ENCODE data around the gene GABRD.

The GABRD gene

DNA sequence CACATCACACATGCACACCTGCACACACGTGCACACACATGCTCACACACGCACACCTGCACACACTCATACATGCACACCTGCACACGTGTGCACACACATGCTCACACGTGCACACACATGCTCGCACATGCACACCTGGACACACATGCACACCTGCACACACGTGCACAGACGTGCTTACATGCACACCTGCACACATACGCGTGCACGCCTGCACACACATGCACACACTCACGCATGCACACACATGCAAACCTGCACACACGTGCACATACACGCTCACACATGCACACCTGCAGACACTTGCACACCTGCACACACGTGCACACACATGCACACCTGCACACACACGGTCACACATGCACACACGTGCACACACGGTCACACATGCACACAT lies 48.1 kb upstream of the GABRD start:
- ATAC-seq (ENCODE audit: insufficient read depth, low read depth), result no peak
- Histone ChIP-seq H3K27ac (ENCODE audit: low read length) (no peak overlapping the region), H2AFZ (ENCODE audit: low read depth, low read length) (no peak overlapping the region), H3K79me2 (ENCODE audit: insufficient read depth, low read length) (no peaks in the 10 kb centered on the region), H3K36me3 (ENCODE audit: insufficient read depth, low read length) (no peaks in the 10 kb centered on the region), H3K4me3 (ENCODE audit: low read depth in 1 of 2, low read length in 2 of 2) (no peak overlapping the region), H3K9me3 (ENCODE audit: insufficient read depth, low read length, severe bottlenecking) (no peaks in the 10 kb centered on the region), H4K20me1 (ENCODE audit: insufficient read depth, low read length) (no peaks in the 10 kb centered on the region; the same call in 1 of the 2 replicates), H3K27me3 (ENCODE audit: insufficient read depth, low read length, poor library complexity) (no peaks in the 10 kb centered on the region), H3K4me2 (ENCODE audit: insufficient read depth, low read length) (no peak overlapping the region), H3K4me1 (ENCODE audit: insufficient read depth, low read length) (no peaks in the 10 kb centered on the region), H3K9ac (ENCODE audit: low read depth, low read length) (no peak overlapping the region)
- no peak for TF ChIP-seq EZH2 (IDR thresholded peaks at IDR 0.05; ENCODE audit: borderline replicate concordance, low read depth, low read length, severe bottlenecking)
- TF ChIP-seq, protein P1, sequence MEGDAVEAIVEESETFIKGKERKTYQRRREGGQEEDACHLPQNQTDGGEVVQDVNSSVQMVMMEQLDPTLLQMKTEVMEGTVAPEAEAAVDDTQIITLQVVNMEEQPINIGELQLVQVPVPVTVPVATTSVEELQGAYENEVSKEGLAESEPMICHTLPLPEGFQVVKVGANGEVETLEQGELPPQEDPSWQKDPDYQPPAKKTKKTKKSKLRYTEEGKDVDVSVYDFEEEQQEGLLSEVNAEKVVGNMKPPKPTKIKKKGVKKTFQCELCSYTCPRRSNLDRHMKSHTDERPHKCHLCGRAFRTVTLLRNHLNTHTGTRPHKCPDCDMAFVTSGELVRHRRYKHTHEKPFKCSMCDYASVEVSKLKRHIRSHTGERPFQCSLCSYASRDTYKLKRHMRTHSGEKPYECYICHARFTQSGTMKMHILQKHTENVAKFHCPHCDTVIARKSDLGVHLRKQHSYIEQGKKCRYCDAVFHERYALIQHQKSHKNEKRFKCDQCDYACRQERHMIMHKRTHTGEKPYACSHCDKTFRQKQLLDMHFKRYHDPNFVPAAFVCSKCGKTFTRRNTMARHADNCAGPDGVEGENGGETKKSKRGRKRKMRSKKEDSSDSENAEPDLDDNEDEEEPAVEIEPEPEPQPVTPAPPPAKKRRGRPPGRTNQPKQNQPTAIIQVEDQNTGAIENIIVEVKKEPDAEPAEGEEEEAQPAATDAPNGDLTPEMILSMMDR (IDR thresholded peaks at IDR 0.05; ENCODE audit: borderline replicate concordance, extremely low read depth, low read length, poor library complexity, severe bottlenecking), result no peak
- DNase-seq, result no peak

GRCh38 chr1:1971688-1972087 lies 47.5 kb upstream of the GABRD start:
- Histone ChIP-seq H2AFZ (ENCODE audit: low read depth, low read length) (no peak overlapping the region), H3K4me3 (ENCODE audit: low read depth in 1 of 2, low read length in 2 of 2) (no peak overlapping the region), H3K27ac (ENCODE audit: low read length) (no peak overlapping the region), H3K79me2 (ENCODE audit: insufficient read depth, low read length) (no peaks in the 10 kb centered on the region), H4K20me1 (ENCODE audit: insufficient read depth, low read length) (no peaks in the 10 kb centered on the region; the same call in 1 of the 2 replicates), H3K27me3 (ENCODE audit: insufficient read depth, low read length, poor library complexity) (no peaks in the 10 kb centered on the region), H3K9ac (ENCODE audit: low read depth, low read length) (no peak overlapping the region), H3K4me1 (ENCODE audit: insufficient read depth, low read length) (no peaks in the 10 kb centered on the region), H3K36me3 (ENCODE audit: insufficient read depth, low read length) (no peaks in the 10 kb centered on the region), H3K9me3 (ENCODE audit: insufficient read depth, low read length, severe bottlenecking) (no peaks in the 10 kb centered on the region), H3K4me2 (ENCODE audit: insufficient read depth, low read length) (no peak overlapping the region)
- no peak for DNase-seq
- TF ChIP-seq, protein P1 (IDR thresholded peaks at IDR 0.05; ENCODE audit: borderline replicate concordance, extremely low read depth, low read length, poor library complexity, severe bottlenecking), result no peak
- no peak for TF ChIP-seq EZH2 (IDR thresholded peaks at IDR 0.05; ENCODE audit: borderline replicate concordance, low read depth, low read length, severe bottlenecking)
- no peak for ATAC-seq (ENCODE audit: insufficient read depth, low read depth)

DNA sequence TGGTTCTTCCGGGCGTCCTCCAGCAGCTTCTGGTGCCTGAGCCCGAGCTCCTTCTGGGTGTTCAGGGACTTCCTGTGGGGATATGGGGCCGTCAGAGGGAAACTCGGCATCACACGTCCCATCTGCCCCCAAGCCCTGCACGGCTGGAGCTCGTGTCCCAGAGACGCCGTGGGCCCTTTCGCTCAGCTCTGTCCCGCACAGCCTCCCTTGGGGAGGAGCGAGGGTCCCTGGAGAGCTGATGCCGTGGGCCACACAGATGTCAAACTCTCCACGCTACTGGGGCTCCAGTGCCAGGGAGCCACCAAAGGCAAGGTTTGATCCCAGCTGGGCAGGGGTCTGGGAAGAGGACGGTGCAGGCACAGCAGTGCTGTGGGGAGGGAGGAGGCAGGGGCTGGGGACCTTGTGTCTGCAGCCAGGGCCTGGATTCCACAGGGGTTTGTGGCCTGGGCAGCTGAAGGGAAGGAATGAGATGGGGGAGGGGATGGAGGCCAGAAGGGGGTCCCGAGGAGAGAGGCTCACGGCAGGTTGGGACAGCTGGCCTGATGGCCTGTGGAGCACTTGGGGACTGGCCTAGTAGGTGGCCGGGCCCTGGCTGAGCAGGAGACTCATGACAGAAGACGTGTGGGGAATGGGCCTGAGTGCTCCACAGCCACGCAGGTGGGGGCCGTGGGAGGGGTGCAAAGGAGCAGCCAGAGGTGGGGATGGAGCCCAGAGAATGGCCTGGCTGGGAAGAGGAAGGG lies 46.0 kb upstream of the GABRD start:
- Histone ChIP-seq H3K79me2 (ENCODE audit: insufficient read depth, low read length) (no peaks in the 10 kb centered on the region), H3K9me3 (ENCODE audit: insufficient read depth, low read length, severe bottlenecking) (no peaks in the 10 kb centered on the region), H3K9ac (ENCODE audit: low read depth, low read length) (no peak overlapping the region), H3K27me3 (ENCODE audit: insufficient read depth, low read length, poor library complexity) (no peaks in the 10 kb centered on the region), H4K20me1 (ENCODE audit: insufficient read depth, low read length) (no peaks in the 10 kb centered on the region; the same call in 1 of the 2 replicates), H2AFZ (ENCODE audit: low read depth, low read length) (no peak overlapping the region), H3K4me3 (ENCODE audit: low read depth in 1 of 2, low read length in 2 of 2) (no peak overlapping the region), H3K4me2 (ENCODE audit: insufficient read depth, low read length) (no peak overlapping the region), H3K27ac (ENCODE audit: low read length) (no peak overlapping the region), H3K4me1 (ENCODE audit: insufficient read depth, low read length) (no peaks in the 10 kb centered on the region), H3K36me3 (ENCODE audit: insufficient read depth, low read length) (no peaks in the 10 kb centered on the region)
- TF ChIP-seq, protein P1 (IDR thresholded peaks at IDR 0.05; ENCODE audit: borderline replicate concordance, extremely low read depth, low read length, poor library complexity, severe bottlenecking), result no peak
- no peak for TF ChIP-seq EZH2 (IDR thresholded peaks at IDR 0.05; ENCODE audit: borderline replicate concordance, low read depth, low read length, severe bottlenecking)
- ATAC-seq (ENCODE audit: insufficient read depth, low read depth), result no peak
- no peak for DNase-seq
